HepG2 (cell line): ENCODE data around the gene NR5A2. TPM values are rescaled to one million over a fixed set of nuclear protein-coding genes. Genes with fewer than 3 reads are reported as not detected.

ENCODE experiments used
- ATAC-seq: fragments of 200-7000 bp; cut with Tn5 transposase; 3 replicates; pipeline ENCODE4 v1.9.1; 2020; ENCODE audit warnings: mild to moderate bottlenecking, moderate library complexity
- BruUV-seq: library from RNA; stranded (reverse); fragments of 400-500 nt; replicated peaks from 2 replicates; lab custom pipeline; 2021; lab: Mats Ljungman, UMichigan
- CTCF ChIA-PET: fragments of 300-600 bp; formaldehyde crosslinking; extraction: SDS; loops from one replicate; lab custom pipeline; 2021; ENCODE audit warnings: low total read pairs, inconsistent platforms, low intra/inter-chr PET ratio; lab: Yijun Ruan, JAX
- POLR2A ChIA-PET: fragments of 350-600 bp; sonication (Branson Sonifier 250); formaldehyde crosslinking; loops from one replicate; lab custom pipeline; 2020; ENCODE audit warnings: antibody characterized with exemption, inconsistent platforms; lab: Yijun Ruan, JAX
- DNase-seq: peaks from one replicate; pipeline ENCODE4 v3.0.0-alpha.2; 2015; ENCODE audit warnings: low spot score
- FAIRE-seq: peaks from 3 replicates; lab custom pipeline; 2011; peaks lifted over from hg19 to GRCh38; lab: Jason Lieb, UNC
- H2AFZ ChIP-seq: one replicate; pipeline ENCODE4 v1.6.1; 2011; ENCODE audit warnings: low read length, inconsistent platforms
- H3K27ac ChIP-seq: fragments of 300-600 bp; 3 replicates; pipeline ENCODE4 v1.8.0; 2011; ENCODE audit warnings: mixed run types, mild to moderate bottlenecking, mixed read lengths, low read length, inconsistent platforms; ENCODE audit not compliant: insufficient read depth; ENCODE audit errors: extremely low read length
- H3K27me3 ChIP-seq, 2 experiments: fragments of 200-600 bp in 1 of 2; 2 replicates in 1 of 2; 3 replicates in 1 of 2; pipeline versions ENCODE4 v1.6.0 to v1.8.0; 2011; ENCODE audit warnings: low read length in 2 of 2, mild to moderate bottlenecking in 2 of 2, moderate library complexity in 2 of 2, inconsistent platforms in 1 of 2; ENCODE audit not compliant: insufficient read depth in 2 of 2, control insufficient read depth in 1 of 2
- H3K36me3 ChIP-seq, 2 experiments: fragments of 200-600 bp in 1 of 2; replicated peaks in 1 of 2; 2 replicates in 1 of 2; 3 replicates in 1 of 2; pipeline versions ENCODE4 v1.5.1 to v1.8.0; 2011; ENCODE audit warnings: low read length in 2 of 2, inconsistent platforms in 1 of 2; ENCODE audit not compliant: insufficient read depth in 2 of 2, control insufficient read depth in 1 of 2
- H3K4me1 ChIP-seq: 2 replicates; pipeline ENCODE4 v1.5.1; 2012; ENCODE audit warnings: low read length, inconsistent platforms; ENCODE audit not compliant: insufficient read depth
- H3K4me2 ChIP-seq: 2 replicates; pipeline ENCODE4 v1.6.0; 2011; ENCODE audit warnings: low read depth, low read length, inconsistent platforms
- H3K4me3 ChIP-seq, 3 experiments: fragments of 200-600 bp in 1 of 3; sonication (generic), shearing (Covaris generic) in 1 of 3; replicated peaks in 1 of 3; 2 replicates each; pipeline ENCODE4 v1.5.1; 2011 to 2016; ENCODE audit warnings: low read length in 3 of 3, inconsistent platforms in 2 of 3, low read depth in 2 of 3, mild to moderate bottlenecking in 2 of 3, control low read depth in 1 of 3, mixed read lengths in 1 of 3; ENCODE audit not compliant: insufficient read depth in 1 of 3
- H3K79me2 ChIP-seq: one replicate; pipeline ENCODE4 v1.6.1; 2011; ENCODE audit warnings: low read length, inconsistent platforms; ENCODE audit not compliant: insufficient read depth
- H3K9ac ChIP-seq: 2 replicates; pipeline ENCODE4 v1.6.0; 2011; ENCODE audit warnings: mild to moderate bottlenecking, low read depth, low read length, inconsistent platforms; ENCODE audit not compliant: insufficient read depth
- H3K9me3 ChIP-seq: 2 replicates; pipeline ENCODE4 v1.5.1; 2012; ENCODE audit warnings: mild to moderate bottlenecking, low read length
- H4K20me1 ChIP-seq: 2 replicates; pipeline ENCODE4 v1.6.0; 2011; ENCODE audit warnings: inconsistent platforms, mild to moderate bottlenecking, low read length, moderate library complexity; ENCODE audit not compliant: insufficient read depth
- GABPB1 ChIP-seq: IDR thresholded peaks from 2 replicates; pipeline ENCODE4 v1.6.1; 2016; ENCODE audit warnings: mild to moderate bottlenecking, missing genetic modification reagents, moderate library complexity, missing compliant biosample characterization
- JDP2 ChIP-seq: sonication (generic); formaldehyde crosslinking; IDR thresholded peaks from 2 replicates; pipeline ENCODE4 v1.8.1; 2022; ENCODE audit warnings: missing genetic modification reagents, borderline replicate concordance
- POLR2AphosphoS5 ChIP-seq: IDR thresholded peaks from 2 replicates; pipeline ENCODE4 v1.6.1; 2012; ENCODE audit warnings: low read depth, low read length
- REL ChIP-seq: sonication (generic); formaldehyde crosslinking; conservative IDR thresholded peaks from 2 replicates; pipeline ENCODE4 v1.8.0; 2022; ENCODE audit warnings: mild to moderate bottlenecking, missing genetic modification reagents, moderate library complexity
- SRSF4 ChIP-seq: fragments of 200-400 bp; formaldehyde crosslinking; IDR thresholded peaks from one replicate; pipeline ENCODE4 v1.6.1; 2018; ENCODE audit warnings: mild to moderate bottlenecking, low read depth, low read length, moderate library complexity; ENCODE audit not compliant: poor library complexity, severe bottlenecking
- SRY ChIP-seq: sonication (generic); formaldehyde crosslinking; IDR thresholded peaks from 2 replicates; pipeline ENCODE4 v1.8.0; 2022; ENCODE audit warnings: mild to moderate bottlenecking, missing genetic modification reagents
- ZBTB42 ChIP-seq: sonication (generic); formaldehyde crosslinking; IDR thresholded peaks from 2 replicates; pipeline ENCODE4 v1.5.0; 2020; ENCODE audit warnings: mild to moderate bottlenecking, missing genetic modification reagents
- ZNF615 ChIP-seq: sonication (generic); formaldehyde crosslinking; IDR thresholded peaks from 2 replicates; pipeline ENCODE4 v1.5.0; 2020; ENCODE audit warnings: mild to moderate bottlenecking, missing genetic modification reagents, borderline replicate concordance
- WGBS: methylation state at CpG from one replicate; pipeline ENCODE4 v1.1.6; 2017; ENCODE audit warnings: low lambda C conversion rate; 5-methylcytosine and 5-hydroxymethylcytosine counted together
- in situ Hi-C: cut with HindIII; loops from 2 replicates; pipeline ENCODE4 v1.10.0; 2017; ENCODE audit warnings: low pct_unique_long_range_greater_than_20kb; ENCODE audit not compliant: extremely low pct_ligation_motif_present
- intact Hi-C: fragments of 100-400 bp; cut with micrococcal nuclease; formaldehyde crosslinking; loops from one replicate; pipeline ENCODE4 v1.10.0; 2022; ENCODE audit not compliant: unreplicated experiment
- polyA plus RNA-seq, 8 experiments: library from polyadenylated mRNA; depleted of rRNA in 3 of 8; stranded (reverse) in 7 of 8; unstranded in 1 of 8; fragments of >200 nt; fragmentation: Illumina TruSeq in 4 of 8; extraction: Trizol in 4 of 8; gene quantifications; 2 replicates each; pipeline versions ENCODE4 v1.2.1 to v1.2.3, GENCODE V29; 2011 to 2016; ENCODE audit warnings: low read depth in 4 of 8, missing spikeins in 1 of 8, mixed read lengths in 1 of 8; ENCODE audit not compliant: insufficient read depth in 1 of 8
- total RNA-seq, 5 experiments: library from RNA; depleted of rRNA; stranded (reverse); fragments of >200 nt; fragmentation: Illumina TruSeq; extraction: Trizol; gene quantifications; 2 replicates each; pipeline ENCODE4 v1.2.3, GENCODE V29; 2016; ENCODE audit warnings: low read depth in 1 of 5
- TF ChIP-seq, protein P1 (sequence below): sonication (generic); formaldehyde crosslinking; IDR thresholded peaks from 2 replicates; pipeline ENCODE4 v1.5.0; 2020; ENCODE audit warnings: missing genetic modification reagents, mild to moderate bottlenecking, borderline replicate concordance

The NR5A2 gene
- total and polyA plus RNA-seq, 2 of the 13 experiments (the other 11 are each of a cell fraction or from before 2014, with no cell fraction given): 0.24 to 2.8 TPM

GRCh38 chr1:200150721-200151120 is 123.2 kb downstream of the NR5A2 start:
- in situ Hi-C loops: no loop called here
- H3K4me3 ChIP-seq: no peak overlapping the region
- no peak overlapping the region for H3K4me2 ChIP-seq
- H4K20me1 ChIP-seq: no peaks in the 10 kb centered on the region
- H2AFZ ChIP-seq: no peak overlapping the region
- no peaks in the 10 kb centered on the region for H3K9me3 ChIP-seq
- TF ChIP-seq GABPB1 (CRISPR knock-in tag) (no peak), SRY (CRISPR knock-in tag) (no peak), ZBTB42 (no peak), SRSF4 (no peak), JDP2 (no peak)
- TF ChIP-seq, protein P1, sequence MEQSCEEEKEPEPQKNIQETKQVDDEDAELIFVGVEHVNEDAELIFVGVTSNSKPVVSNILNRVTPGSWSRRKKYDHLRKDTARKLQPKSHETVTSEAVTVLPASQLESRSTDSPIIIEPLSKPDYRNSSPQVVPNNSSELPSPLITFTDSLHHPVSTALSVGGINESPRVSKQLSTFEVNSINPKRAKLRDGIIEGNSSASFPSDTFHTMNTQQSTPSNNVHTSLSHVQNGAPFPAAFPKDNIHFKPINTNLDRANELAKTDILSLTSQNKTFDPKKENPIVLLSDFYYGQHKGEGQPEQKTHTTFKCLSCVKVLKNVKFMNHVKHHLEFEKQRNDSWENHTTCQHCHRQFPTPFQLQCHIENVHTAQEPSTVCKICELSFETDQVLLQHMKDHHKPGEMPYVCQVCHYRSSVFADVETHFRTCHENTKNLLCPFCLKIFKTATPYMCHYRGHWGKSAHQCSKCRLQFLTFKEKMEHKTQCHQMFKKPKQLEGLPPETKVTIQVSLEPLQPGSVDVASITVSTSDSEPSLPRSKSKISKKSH: no peak
- H3K79me2 ChIP-seq: no peaks in the 10 kb centered on the region
- intact Hi-C loops: no loop called here
- WGBS: 6% methylated on average over 4 of the region's 4 CpGs
- CTCF ChIA-PET: no interaction called here
- POLR2A ChIA-PET: no interaction called here
- no peaks in the 10 kb centered on the region for H3K4me1 ChIP-seq
- BruUV-seq: no TSS peak
- ATAC-seq: no peak; the same call in 2 of the 3 replicates
- DNase-seq: no peak
- no peaks in the 10 kb centered on the region for H3K36me3 ChIP-seq
- no peak overlapping the region for H3K27ac ChIP-seq
- H3K9ac ChIP-seq: no peak overlapping the region
- no peaks in the 10 kb centered on the region for H3K27me3 ChIP-seq
- FAIRE-seq: no peak

- no peaks in the 10 kb centered on the region for H3K36me3 ChIP-seq
- ATAC-seq (no peak), FAIRE-seq (no peak), DNase-seq (no peak)
- no peak overlapping the region for H3K4me3 ChIP-seq
- no peaks in the 10 kb centered on the region for H3K4me1 ChIP-seq
- POLR2A ChIA-PET: no interaction called here
- in situ Hi-C loops: no loop called here
- H3K9ac ChIP-seq: no peak overlapping the region
- H2AFZ ChIP-seq: no peak overlapping the region
- no peak overlapping the region for H3K27ac ChIP-seq
- TF ChIP-seq POLR2AphosphoS5 (no peak), REL (CRISPR knock-in tag) (no peak), ZNF615 (no peak)
- H3K4me2 ChIP-seq: no peak overlapping the region
- CTCF ChIA-PET: no interaction called here
- intact Hi-C loops: no loop called here
- no peaks in the 10 kb centered on the region for H3K79me2 ChIP-seq
- H3K9me3 ChIP-seq: no peaks in the 10 kb centered on the region
- H3K27me3 ChIP-seq: no peaks in the 10 kb centered on the region
- whole genome bisulfite sequencing: 3% methylated on average over 2 of the region's 2 CpGs
- BruUV-seq: no TSS peak
- H4K20me1 ChIP-seq: no peaks in the 10 kb centered on the region
Measured at GRCh38 chr1:200152336-200152735, 124.8 kb downstream of the NR5A2 start.
